HG03457 (cell line): ENCODE measurements around the gene HOXC4.

Experiments
- ATAC-seq: cut with Tn5 transposase; IDR thresholded peaks from one replicate; pipeline ENCODE4 v1.9.1; 2021; ENCODE audit warnings: moderate number of reproducible peaks; ENCODE audit not compliant: unreplicated experiment

HOXC4 gene

DNA sequence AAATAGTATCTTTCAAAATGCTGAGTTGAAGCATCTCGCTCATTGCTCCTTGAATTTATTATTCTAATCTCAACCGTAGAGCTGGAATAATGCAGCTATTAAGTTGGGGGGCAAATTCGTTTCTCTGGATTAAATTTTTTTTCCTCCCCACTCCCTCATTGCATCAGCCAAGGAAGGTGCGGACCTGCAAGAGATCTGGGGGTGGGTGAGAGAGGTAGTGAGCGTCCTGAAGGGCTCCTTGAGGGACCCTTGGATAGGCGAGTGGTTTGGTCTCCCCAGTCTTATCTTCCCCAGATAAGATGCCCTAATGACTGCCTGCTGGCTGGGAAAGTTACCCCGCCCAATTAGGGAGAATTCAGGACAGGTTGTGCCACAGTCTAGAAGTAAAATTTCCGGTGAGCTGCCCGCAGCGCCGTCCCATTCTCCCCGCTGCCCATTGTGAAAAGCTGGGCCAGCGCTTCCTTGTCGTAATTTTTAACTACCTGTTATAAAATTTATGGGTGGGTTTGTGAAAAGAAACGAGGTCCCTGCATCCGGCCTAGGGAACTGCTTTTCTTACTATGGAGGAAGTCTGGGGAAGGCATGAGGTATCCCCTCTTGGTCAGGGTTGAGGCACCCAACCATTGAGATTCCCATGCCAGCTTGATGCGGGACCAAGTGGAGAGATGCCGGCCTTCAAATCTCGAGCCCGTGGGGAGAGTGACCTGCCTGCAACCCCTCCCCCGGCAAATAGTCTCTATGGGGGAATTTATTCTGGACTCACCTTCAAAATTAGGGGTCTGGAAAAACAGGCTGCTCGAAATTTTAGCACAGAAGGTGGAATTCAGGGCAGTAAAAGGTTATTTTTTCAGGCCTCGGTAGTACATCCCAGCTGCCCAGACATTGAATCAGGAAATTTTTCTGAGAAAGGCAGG lies 38.4 kb upstream of the HOXC4 start:
- no peak for ATAC-seq

DNA sequence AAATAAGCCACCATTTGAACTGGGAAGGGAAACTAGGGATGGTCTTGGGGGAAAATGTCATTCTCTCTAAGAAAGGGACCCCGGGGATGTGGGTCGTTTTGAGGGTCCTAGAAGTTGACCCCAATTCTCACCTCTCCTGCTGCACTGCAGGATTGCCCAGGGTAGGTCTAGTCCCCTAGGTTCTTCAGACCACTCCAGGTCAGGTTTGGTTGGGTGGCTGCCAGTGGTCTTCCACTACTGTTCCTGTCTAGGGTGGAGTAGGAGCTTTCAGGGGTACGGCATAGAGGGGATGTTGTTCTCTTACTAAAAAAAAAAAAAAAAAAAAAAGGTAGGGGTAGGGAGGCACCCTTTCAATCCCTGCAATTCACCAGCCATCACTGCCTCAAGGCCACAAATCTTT lies 37.6 kb upstream of the HOXC4 start:
- no peak for ATAC-seq

DNA sequence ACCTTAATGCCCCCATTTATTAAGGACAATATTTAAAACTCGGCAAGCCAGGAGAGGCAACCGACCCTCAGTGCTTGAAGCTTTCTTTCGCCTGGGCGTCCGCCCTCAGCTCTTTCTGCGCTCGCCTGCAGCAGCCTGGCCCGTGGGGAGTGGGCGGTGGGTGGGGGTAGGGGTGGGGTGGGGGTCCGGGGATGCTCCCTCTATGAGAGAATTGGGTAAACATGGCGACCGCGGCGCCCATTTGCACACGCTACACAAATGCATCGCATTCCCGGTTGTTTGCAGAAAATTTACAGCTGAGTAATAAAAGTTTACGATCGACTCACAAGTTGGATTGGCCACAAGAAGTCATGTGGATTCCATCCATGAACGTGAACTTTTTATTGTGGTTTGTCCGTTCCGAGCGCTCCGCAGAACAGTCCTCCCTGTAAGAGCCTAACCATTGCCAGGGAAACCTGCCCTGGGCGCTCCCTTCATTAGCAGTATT lies 37.1 kb upstream of the HOXC4 start:
- no peak for ATAC-seq

DNA sequence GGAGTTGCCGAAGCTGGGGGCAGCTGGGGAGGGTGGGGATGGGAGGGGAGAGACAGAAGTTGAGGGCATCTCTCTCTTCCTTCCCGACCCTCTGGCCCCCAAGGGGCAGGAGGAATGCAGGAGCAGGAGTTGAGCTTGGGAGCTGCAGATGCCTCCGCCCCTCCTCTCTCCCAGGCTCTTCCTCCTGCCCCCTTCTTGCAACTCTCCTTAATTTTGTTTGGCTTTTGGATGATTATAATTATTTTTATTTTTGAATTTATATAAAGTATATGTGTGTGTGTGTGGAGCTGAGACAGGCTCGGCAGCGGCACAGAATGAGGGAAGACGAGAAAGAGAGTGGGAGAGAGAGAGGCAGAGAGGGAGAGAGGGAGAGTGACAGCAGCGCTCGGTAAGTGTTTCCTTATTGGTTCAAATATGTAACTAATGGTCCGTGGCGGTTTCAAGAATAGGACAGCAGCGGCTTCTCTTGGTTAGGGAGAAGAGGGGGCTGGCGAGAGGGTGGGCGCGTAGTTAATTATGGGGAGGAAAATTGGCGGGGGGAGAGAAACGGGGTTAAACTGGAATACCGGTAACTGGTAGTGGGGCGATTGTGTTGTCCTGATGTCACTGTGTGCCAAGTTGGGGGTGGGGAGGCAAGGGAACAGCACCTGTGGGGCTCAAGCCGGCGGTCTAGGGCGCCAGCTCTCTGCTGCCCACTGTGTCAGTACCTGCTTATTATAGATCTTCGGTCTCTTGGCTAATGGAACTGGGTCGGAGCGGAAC lies 36.4 kb upstream of the HOXC4 start:
- peak; percentile 16 for ATAC-seq

DNA sequence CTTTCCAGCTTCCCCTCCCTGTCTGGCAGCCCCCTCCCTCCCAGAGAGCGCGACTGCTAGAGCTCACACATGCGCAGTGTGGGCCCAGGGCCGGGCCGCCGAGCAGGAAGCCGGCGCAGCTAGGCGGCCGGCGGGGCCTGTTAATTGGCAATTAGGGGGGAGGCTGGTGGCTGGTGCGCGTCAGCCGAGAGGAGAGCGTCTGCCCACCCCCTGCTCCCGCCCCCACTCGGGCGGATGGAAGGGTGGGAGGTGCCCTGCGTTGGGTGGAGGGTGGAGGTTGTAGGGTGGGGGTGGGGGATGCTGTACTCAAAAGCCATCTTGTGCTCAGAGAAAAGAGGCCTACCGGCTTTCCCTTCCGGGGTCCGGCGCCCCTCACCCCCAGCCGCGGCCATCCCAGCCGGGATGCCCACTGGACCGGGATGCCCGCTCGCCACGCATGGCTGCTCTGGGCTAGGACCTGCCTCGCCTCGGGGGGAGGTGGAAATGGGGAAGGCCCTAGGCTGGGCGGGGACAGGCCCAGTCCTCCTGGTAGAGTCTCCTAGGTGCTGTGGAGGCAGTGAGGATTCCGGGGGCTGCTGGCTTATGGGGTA lies 35.7 kb upstream of the HOXC4 start:
- peak; percentile 41 for ATAC-seq

DNA sequence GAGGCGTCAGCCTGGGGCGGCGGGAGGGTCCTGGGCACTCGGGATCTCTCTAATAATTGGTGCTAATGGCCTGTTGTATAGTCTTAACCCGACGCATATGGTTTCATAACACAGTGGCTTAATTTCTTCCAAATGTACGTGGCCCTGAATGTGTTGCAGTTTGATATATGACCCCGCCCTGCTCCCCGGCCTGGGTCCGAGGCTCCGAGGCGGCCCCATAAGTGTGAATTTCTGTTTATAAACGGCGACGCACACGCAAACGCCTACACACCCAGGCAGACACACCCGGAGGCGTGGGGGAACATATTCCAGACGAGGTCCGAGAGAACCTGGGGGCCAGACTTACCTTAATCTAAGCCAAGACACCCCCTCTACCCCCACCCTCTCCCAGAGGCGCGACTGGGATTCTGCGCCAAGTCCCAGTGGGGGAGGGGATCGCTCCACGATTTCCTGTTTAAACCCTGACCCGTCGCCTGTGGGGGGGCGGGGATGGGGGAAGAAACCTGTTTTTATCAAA lies 35.1 kb upstream of the HOXC4 start:
- no peak for ATAC-seq

DNA sequence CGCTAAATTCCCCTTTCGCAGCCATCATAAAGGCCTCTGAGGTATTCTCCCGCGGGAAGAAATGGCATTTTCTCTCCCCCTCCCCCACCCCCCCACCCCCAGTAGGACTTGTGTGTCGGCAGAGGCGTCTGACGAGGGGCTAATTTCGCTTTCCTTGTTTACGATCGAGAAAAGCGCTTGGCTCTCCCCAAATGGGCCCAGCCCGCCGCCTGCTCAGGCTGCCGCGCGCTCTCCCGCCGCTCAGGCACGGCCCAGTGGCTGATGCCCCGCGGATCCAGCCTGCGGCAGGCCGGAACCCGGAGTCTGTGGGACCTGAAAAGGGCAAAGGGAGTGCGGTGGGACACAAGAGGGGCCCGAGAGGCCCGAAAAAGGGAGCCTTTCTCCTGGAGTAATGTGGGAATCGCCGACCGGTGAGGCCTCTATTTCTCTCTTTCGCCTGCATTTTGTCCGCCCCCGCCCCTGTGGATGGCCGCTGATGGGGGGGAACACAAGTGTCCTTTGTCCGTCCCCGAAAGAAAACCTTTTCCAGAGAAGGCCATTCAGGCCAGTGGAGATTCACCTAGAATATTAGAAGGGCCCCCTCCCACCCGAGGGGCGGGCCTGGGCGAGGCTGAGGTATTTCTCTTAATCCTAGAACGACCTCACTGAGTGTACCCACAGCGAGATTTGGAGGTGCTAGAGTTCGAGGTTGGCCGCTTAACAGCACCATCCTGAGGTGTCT lies 34.4 kb upstream of the HOXC4 start:
- no peak for ATAC-seq

DNA sequence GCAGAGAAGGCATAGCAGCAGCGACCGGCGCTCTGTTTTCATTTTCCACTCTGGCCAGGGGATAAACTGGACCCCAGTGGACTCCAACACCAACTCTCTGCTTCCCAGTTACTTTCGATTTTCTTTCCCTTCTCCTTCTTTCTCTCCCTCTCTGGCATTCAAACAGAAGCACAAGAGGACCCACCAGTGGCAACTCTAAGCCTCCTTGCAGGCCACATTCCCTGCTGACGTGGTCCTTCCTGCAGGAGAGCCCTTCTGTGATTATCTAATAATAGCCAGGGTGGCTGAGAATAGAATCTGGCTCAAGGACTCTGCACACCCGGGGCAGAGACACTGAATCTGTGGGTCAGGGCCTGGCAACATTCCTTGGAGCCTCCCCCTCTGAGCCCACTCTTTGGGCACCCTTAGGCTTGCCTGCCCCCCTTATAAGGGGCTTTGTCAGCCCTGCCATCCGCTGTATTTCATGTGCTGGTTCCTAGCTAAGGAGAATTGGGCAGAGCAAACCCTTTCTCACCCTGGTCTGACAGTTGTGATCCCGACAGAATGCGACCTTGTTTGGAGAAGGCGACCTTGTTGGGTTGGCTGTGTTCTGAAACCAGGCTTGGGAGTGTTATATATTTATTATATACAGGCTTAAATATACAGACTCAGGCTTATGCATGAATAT lies 33.6 kb upstream of the HOXC4 start:
- no peak for ATAC-seq

DNA sequence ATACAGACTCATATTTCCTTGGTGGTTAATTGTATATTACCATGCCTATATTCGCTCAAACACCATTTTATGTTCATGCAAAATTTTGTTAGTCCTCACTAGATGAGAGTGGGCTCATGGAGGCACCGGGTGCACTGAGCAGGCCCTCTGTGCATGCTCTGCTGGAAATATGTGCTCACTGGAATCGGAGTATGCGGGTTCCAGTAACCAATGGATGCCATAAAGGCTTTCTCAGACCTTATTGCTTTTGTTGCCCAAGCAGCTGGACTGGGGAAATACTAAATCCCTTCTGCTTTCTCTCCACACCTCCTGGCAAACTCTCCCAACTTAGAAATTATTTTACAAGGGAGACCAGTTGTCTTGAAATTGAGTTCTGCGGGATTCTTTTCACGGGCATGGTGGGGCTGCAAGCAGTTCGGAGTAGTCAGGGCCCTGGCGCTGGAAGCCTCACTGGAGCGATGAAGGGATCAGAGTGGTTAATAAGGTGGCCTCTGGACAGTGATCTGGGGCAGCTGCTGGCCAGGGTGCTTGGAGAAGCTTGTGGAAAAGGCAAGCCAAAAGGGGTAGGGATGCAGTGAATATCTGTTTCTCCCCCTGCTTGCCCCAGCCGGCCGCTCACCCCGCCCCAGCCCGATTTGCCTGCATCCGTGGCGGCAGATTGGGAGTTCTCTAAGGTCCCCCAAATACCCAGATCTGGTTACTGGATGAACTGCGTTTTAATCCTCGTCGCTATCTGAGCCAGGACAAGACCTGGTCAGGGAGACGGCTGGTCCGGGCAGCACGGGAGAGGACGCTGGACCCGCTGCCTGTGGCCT lies 32.8 kb upstream of the HOXC4 start:
- no peak for ATAC-seq

DNA sequence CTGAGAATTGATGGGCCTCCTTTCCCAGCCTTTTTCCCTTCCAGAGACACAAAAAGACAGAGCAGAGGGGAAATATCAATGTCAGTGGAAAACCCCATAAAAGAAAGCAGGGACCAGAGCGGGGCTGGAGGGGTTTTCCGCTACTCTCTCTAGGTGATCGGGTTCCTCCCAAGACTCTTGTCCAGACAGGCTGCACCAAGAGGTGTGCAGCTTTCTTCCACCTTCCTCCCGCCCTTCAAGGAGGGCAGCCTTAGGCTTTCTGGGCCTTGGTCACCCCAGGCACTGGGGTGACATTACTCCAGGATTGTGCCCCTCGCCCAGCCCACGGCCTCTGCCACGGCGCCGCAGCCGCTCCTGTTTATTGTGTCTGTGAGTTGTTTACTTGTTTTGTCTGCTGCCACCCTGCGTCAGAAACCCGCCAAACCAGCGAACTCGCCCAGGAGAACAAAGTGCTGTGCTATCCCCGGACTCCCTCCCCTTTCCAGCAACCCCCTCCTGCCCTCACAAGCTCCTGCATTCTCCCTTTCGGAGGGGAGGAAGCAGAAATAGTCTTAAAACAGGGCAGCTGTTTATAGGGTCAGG lies 32.1 kb upstream of the HOXC4 start:
- no peak for ATAC-seq

DNA sequence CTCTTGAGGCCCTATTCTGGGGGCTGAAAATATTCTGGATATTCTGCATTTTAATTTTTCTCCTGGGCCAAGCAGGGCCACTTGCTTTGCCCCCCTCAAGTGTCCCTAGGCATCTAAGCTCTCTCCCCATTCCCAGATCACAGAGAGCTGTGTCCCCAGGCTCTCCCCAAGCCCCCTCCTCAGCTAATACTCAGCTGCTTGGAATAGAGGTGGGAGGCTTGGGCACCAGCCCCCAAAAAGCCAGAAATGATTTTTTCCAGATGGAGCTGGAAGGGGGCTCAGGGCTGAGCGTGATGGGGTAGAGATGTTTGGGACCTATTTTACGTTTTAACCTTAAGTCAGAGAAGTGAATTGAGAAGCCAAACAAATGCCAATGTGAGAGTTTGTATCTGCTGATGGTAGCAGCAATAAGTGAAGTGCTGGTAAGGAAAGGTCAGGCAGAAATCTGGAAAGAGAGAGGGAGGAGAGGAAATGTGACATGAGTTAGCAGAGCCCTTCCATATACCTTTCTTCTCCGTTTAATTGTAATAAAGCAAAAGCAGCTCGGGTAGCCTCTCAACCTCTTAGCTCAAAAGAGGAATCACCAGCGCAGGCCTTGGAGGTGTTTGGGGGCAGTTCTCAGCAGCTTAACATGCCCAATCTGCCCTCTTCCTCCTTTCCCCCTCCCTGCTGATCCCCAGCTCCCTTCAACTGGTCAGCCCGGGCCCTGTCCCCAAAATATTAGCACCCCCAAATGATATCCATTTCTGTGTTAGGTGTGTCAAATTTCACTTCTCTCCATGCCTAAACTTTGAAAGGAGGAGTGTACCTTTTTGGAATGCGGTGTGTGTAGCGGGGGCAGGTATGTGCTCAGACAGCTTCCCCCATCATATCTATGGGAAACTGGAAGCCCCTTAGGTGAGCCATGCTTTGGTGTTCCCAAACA lies 30.4 kb upstream of the HOXC4 start:
- no peak for ATAC-seq

DNA sequence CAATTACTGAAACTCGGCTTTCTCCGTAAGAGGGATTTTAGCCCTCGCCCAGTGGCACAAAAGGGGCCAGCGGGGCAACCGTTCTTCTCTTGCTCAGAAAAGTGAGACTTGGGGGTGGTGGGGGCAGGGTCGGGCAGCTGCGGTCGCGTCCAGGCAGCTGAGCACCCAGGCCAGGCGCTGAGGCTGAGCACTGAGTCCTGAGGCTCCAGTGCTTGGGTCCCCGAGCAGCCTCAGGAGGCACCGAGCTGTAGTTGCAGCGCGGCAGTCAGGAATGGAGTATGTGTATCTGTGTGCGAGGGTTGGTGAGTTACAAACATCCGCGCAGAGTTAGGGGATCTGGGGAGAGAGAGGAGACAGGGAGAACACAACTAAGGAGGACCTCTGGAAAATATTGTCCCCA lies 29.5 kb upstream of the HOXC4 start:
- no peak for ATAC-seq

DNA sequence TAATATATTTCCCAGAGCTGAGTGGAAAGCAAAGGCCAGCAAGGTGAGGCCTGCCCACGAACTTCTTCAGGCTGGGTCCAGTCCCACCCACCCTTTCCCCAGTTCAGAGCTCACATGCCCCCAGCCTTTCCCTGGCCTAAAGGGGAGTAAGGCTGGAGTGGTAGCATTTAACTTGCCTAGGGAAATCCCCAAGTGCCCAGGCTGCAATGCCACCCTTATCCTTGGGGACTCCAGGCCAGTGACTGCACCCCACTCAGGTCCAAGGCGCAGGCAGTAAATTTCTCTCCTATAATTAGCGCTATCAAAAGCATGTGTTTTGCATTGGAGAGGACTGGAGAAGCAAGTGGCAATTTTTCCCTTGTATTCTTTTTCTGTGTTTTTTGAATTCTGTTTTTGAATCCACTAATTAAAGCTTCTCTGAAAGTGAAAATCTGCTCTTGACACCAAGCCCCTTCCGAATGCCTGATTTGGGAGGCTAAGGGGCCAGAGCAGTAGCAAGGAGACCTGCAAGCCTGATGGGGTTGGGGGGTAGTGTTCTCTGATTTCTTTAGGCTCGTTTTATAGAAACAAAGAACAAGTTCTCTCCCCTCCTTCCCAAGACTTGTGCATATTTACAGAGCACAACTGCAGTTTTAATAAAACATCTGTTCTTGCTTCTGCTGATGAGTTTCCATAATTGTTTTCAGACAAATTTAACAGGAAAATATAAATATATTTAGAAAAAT lies 28.9 kb upstream of the HOXC4 start:
- ATAC-seq, result no peak

DNA sequence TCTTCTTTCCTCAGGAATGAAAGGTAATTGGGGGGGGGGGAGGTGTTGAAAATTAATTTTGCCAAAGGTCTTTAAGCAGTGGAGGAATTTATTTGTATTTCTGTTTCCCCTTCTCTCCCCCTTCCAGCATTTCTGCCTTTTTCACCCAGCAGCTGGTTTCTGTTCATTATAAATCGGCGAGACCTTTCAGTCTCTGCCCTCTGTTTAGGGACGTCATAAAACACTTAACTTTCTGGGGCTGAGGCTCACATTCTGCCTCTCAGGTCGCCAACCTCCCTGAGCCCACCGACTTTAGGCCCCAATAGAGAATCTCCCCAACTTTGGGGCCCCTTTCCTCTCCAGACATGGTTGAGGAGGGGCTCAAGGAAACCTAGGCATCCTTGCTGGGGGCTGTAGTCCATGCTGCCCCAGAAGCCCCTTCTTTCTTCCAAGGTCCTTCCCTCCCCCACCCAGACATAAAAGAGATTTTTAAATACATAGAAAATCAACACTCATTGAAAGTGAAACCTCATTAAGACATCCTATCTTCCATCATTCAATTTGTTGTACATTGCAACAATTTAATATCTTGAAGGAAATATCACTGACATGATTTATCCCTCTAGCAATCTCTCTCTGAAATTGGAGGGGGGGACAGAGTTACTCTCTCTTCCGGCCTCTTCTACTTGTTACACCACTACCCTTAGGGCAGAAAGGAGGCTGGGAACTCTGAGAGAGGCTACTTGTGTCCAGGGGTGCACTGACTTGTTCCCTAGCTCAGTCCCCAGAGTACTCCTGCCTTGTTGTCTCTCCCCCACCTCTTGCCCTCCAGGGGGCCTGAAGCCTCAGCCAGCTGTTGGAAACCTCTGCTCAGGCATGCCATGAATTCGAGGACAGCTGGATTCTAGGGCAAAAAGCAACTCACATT lies 27.9 kb upstream of the HOXC4 start:
- no peak for ATAC-seq

DNA sequence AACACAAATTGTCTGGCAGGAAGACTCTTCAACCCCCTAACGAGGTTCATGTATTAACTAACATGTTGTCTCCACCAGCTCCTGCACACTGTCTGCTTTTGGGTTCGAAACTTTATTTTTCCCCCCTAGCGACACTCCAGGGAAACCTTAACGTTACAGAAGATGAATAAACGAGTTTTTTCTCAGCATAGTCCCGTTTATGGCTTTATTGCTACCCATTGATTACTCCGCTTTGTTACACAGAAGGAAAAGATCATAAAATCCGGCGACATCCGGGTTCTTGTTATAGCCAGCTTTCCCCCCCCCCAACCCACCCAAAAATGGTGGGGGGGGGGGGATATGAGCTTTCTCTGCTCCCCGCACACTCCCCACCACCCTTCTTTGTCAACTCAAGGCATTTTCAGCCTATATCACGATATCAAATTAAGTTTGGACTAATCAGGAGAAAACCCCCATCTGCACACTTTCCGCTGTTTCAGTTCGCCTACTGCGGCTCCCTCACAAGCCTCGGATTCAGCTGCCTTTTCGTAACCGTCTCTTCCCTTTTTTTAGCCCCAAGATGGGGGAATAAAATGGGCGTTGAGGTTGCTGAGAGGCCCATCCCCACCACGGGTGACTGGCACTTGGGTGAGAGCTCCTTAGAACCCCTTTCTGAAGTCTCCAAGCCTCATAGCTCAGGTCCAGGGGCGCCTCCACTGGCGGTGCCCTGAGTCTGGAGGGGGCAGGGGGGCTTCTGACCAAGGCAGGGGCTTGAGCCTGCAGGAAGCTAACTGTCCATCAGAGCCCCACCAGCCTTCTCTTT lies 26.8 kb upstream of the HOXC4 start:
- ATAC-seq, result no peak

DNA sequence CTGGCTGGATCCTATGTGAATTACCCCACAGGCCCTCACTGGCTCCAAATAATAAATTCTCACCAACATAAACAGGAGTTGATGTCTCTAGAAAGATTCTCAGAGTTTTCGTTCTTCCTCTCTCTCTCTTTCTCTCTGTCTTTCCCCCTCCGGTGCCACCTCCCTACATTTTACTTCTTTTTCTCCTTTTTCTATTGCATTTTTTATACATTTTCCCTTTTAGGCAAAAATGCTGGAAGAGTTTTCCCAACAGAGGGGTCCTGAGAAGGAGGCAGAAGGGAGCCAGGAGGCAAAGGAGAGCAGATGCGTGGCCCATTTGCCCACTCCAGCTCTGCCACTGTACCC lies 26.2 kb upstream of the HOXC4 start:
- ATAC-seq, result no peak
